Mesenchymal stem cell (in vitro differentiated cells and primary cell): ENCODE measurements around the gene CDC73.

Source experiments
- DNase-seq: peaks from one replicate; pipeline ENCODE4 v3.0.0-alpha.2; 2013
- H2AFZ ChIP-seq: one replicate; pipeline ENCODE4 v1.6.1; 2013; ENCODE audit warnings: low read depth, mild to moderate bottlenecking, control low read depth, inconsistent platforms, low read length, moderate library complexity
- H2AK5ac ChIP-seq: 2 replicates; pipeline ENCODE4 v1.6.1; 2013; ENCODE audit warnings: low read length, moderate library complexity, mild to moderate bottlenecking, inconsistent platforms; ENCODE audit not compliant: severe bottlenecking
- H2BK120ac ChIP-seq: one replicate; pipeline ENCODE4 v1.6.1; 2013; ENCODE audit warnings: low read depth, mild to moderate bottlenecking, inconsistent platforms, low read length, moderate library complexity
- H2BK12ac ChIP-seq, 2 experiments: one replicate each; pipeline ENCODE4 v1.6.1; 2013; ENCODE audit warnings: inconsistent platforms in 2 of 2, low read length in 2 of 2, mild to moderate bottlenecking in 2 of 2, moderate library complexity in 2 of 2, control low read depth in 1 of 2
- H2BK15ac ChIP-seq: one replicate; pipeline ENCODE4 v1.6.1; 2013; ENCODE audit warnings: mild to moderate bottlenecking, low read depth, inconsistent platforms; ENCODE audit not compliant: poor library complexity, severe bottlenecking
- H2BK5ac ChIP-seq: 2 replicates; pipeline ENCODE4 v1.6.1; 2013; ENCODE audit warnings: low read depth, mild to moderate bottlenecking, low read length, control low read depth, inconsistent platforms; ENCODE audit not compliant: poor library complexity, severe bottlenecking
- H3K14ac ChIP-seq, 2 experiments: one replicate each; pipeline ENCODE4 v1.6.1; 2013; ENCODE audit warnings: inconsistent platforms in 2 of 2, low read length in 2 of 2, control low read depth in 1 of 2, mild to moderate bottlenecking in 1 of 2, moderate library complexity in 1 of 2
- H3K18ac ChIP-seq, 2 experiments: one replicate each; pipeline ENCODE4 v1.6.1; 2013; ENCODE audit warnings: inconsistent platforms in 2 of 2, low read length in 2 of 2, control low read depth in 1 of 2, low read depth in 1 of 2, mild to moderate bottlenecking in 1 of 2
- H3K23ac ChIP-seq, 2 experiments: one replicate each; pipeline ENCODE4 v1.6.1; 2013; ENCODE audit warnings: inconsistent platforms in 2 of 2, low read length in 2 of 2, mild to moderate bottlenecking in 2 of 2, moderate library complexity in 2 of 2, control low read depth in 1 of 2
- H3K27ac ChIP-seq: 2 replicates; pipeline ENCODE4 v1.5.1; 2013; ENCODE audit warnings: mild to moderate bottlenecking, moderate library complexity, low read length, control low read depth, inconsistent platforms; ENCODE audit not compliant: poor library complexity, severe bottlenecking
- H3K27me3 ChIP-seq, 2 experiments: 2 replicates each; pipeline versions ENCODE4 v1.6.1 to v1.7.0; 2013; ENCODE audit warnings: low read length in 2 of 2, mild to moderate bottlenecking in 2 of 2, moderate library complexity in 2 of 2, control low read depth in 1 of 2, inconsistent platforms in 1 of 2; ENCODE audit not compliant: control insufficient read depth in 1 of 2, insufficient read depth in 1 of 2
- H3K36me3 ChIP-seq, 2 experiments: 2 replicates each; pipeline versions ENCODE4 v1.6.1 to v1.7.0; 2013; ENCODE audit warnings: low read length in 2 of 2, control low read depth in 1 of 2, inconsistent platforms in 1 of 2, low read depth in 1 of 2, mild to moderate bottlenecking in 1 of 2; ENCODE audit not compliant: insufficient read depth in 2 of 2, control insufficient read depth in 1 of 2
- H3K4ac ChIP-seq, 2 experiments: one replicate each; pipeline ENCODE4 v1.6.1; 2013; ENCODE audit warnings: inconsistent platforms in 2 of 2, low read length in 2 of 2, mild to moderate bottlenecking in 2 of 2, moderate library complexity in 2 of 2, control low read depth in 1 of 2, low read depth in 1 of 2
- H3K4me1 ChIP-seq: 2 replicates; pipeline ENCODE4 v1.6.1; 2013; ENCODE audit warnings: low read depth, low read length, control low read depth; ENCODE audit not compliant: control insufficient read depth, insufficient read depth
- H3K4me2 ChIP-seq: 2 replicates; pipeline ENCODE4 v1.6.1; 2013; ENCODE audit warnings: low read length, mild to moderate bottlenecking, inconsistent platforms; ENCODE audit not compliant: poor library complexity, severe bottlenecking
- H3K4me3 ChIP-seq, 2 experiments: 2 replicates each; pipeline versions ENCODE4 v1.5.1 to v1.7.0; 2013; ENCODE audit warnings: low read length in 2 of 2, mild to moderate bottlenecking in 2 of 2, control low read depth in 1 of 2, low read depth in 1 of 2; ENCODE audit not compliant: insufficient read depth in 1 of 2
- H3K79me1 ChIP-seq: replicated peaks from 2 replicates; pipeline ENCODE4 v1.6.1; 2013; ENCODE audit warnings: mild to moderate bottlenecking, control low read depth, low read length, inconsistent platforms; ENCODE audit not compliant: poor library complexity, severe bottlenecking
- H3K9ac ChIP-seq: 2 replicates; pipeline ENCODE4 v1.7.0; 2013; ENCODE audit warnings: mild to moderate bottlenecking, low read length, moderate library complexity
- H3K9me3 ChIP-seq: 2 replicates; pipeline ENCODE4 v1.7.0; 2013; ENCODE audit warnings: mild to moderate bottlenecking, low read length; ENCODE audit not compliant: control insufficient read depth
- H4K8ac ChIP-seq: one replicate; pipeline ENCODE4 v1.6.1; 2013; ENCODE audit warnings: inconsistent platforms, mild to moderate bottlenecking, low read length, moderate library complexity
- H4K91ac ChIP-seq: one replicate; pipeline ENCODE4 v1.6.1; 2013; ENCODE audit warnings: mild to moderate bottlenecking, low read length, inconsistent platforms
- WGBS: methylation state at CpG from one replicate; pipeline ENCODE4 v1.1.7; 2013; ENCODE audit warnings: mixed read lengths; 5-methylcytosine and 5-hydroxymethylcytosine counted together

CDC73 gene

GRCh38 chr1:193085263-193085662, 36.6 kb upstream of the CDC73 start:
- H3K79me1 ChIP-seq: peaks cover 9% of the 10 kb centered on the region
- no peak for DNase-seq
- H4K91ac ChIP-seq: no peak overlapping the region
- no peak overlapping the region for H2BK5ac ChIP-seq
- no peak overlapping the region for H3K23ac ChIP-seq
- no peak overlapping the region for H2BK12ac ChIP-seq
- H2AFZ ChIP-seq: no peak overlapping the region
- no peak overlapping the region for H2BK15ac ChIP-seq
- no peak overlapping the region for H4K8ac ChIP-seq
- H3K4me1 ChIP-seq: no peaks in the 10 kb centered on the region
- H3K4me2 ChIP-seq: no peak overlapping the region
- H2BK120ac ChIP-seq: no peak overlapping the region
- no peak overlapping the region for H3K14ac ChIP-seq
- H2AK5ac ChIP-seq: no peak overlapping the region
- no peak overlapping the region for H3K27ac ChIP-seq
- H3K9me3 ChIP-seq: no peaks in the 10 kb centered on the region
- H3K4me3 ChIP-seq: no peak overlapping the region
- H3K9ac ChIP-seq: no peak overlapping the region
- H3K27me3 ChIP-seq: no peaks in the 10 kb centered on the region
- H3K36me3 ChIP-seq: peaks cover 4 to 79% of the 10 kb centered on the region in 2 experiments
- no CpG with 5 or more reads among the region's 1 CpG for WGBS
- no peak overlapping the region for H3K4ac ChIP-seq
- H3K18ac ChIP-seq: no peak overlapping the region

- no peak overlapping the region for H3K4me2 ChIP-seq
- H3K27me3 ChIP-seq: no peaks in the 10 kb centered on the region
- H3K23ac ChIP-seq: no peak overlapping the region
- H3K4me3 ChIP-seq: no peak overlapping the region
- no peak overlapping the region for H2AK5ac ChIP-seq
- H3K4ac ChIP-seq: no peak overlapping the region
- H3K36me3 ChIP-seq: peaks cover 4 to 79% of the 10 kb centered on the region in 2 experiments
- H3K27ac ChIP-seq: no peak overlapping the region
- no peaks in the 10 kb centered on the region for H3K9me3 ChIP-seq
- no peak overlapping the region for H4K8ac ChIP-seq
- no peak overlapping the region for H2BK120ac ChIP-seq
- no peaks in the 10 kb centered on the region for H3K4me1 ChIP-seq
- H2BK5ac ChIP-seq: no peak overlapping the region
- H2BK12ac ChIP-seq: no peak overlapping the region
- no peak overlapping the region for H2AFZ ChIP-seq
- peaks cover 9% of the 10 kb centered on the region for H3K79me1 ChIP-seq
- no peak for DNase-seq
- no peak overlapping the region for H3K9ac ChIP-seq
- H3K14ac ChIP-seq: no peak overlapping the region
- no peak overlapping the region for H2BK15ac ChIP-seq
- H3K18ac ChIP-seq: no peak overlapping the region
- no CpG with 5 or more reads among the region's 3 CpGs for WGBS
- no peak overlapping the region for H4K91ac ChIP-seq
Measured at GRCh38 chr1:193086342-193086741, 35.5 kb upstream of the CDC73 start.

GRCh38 chr1:193087893-193088292, 33.9 kb upstream of the CDC73 start:
- Histone ChIP-seq H2BK12ac (no peak overlapping the region), H3K14ac (no peak overlapping the region), H3K4me2 (no peak overlapping the region), H4K8ac (no peak overlapping the region), H4K91ac (no peak overlapping the region), H3K9ac (no peak overlapping the region), H2AK5ac (no peak overlapping the region), H3K36me3 (peaks cover under 1 to 79% of the 10 kb centered on the region in 2 experiments), H2BK5ac (no peak overlapping the region), H3K9me3 (no peaks in the 10 kb centered on the region), H3K23ac (no peak overlapping the region), H2BK120ac (no peak overlapping the region), H3K27ac (no peak overlapping the region), H3K18ac (no peak overlapping the region), H3K4ac (no peak overlapping the region), H2AFZ (no peak overlapping the region), H3K27me3 (no peaks in the 10 kb centered on the region), H3K79me1 (peaks cover 6% of the 10 kb centered on the region), H3K4me1 (no peaks in the 10 kb centered on the region), H3K4me3 (no peak overlapping the region), H2BK15ac (no peak overlapping the region)
- 70% methylated on average over 1 of the region's 3 CpGs for whole genome bisulfite sequencing
- no peak for DNase-seq

- WGBS: no CpG with 5 or more reads among the region's 1 CpG
- no peak overlapping the region for H3K4ac ChIP-seq
Measured at GRCh38 chr1:193090865-193091264, 31.0 kb upstream of the CDC73 start.

More at GRCh38 chr1:193090865-193091264, 31.0 kb upstream of the CDC73 start:
- Histone ChIP-seq H3K79me1 (peaks cover 5% of the 10 kb centered on the region), H3K4me3 (no peak overlapping the region), H3K36me3 (peaks cover 9 to 77% of the 10 kb centered on the region in 2 experiments), H2AK5ac (no peak overlapping the region), H3K4me2 (no peak overlapping the region), H3K14ac (no peak overlapping the region), H3K27me3 (no peaks in the 10 kb centered on the region), H2AFZ (no peak overlapping the region), H3K23ac (no peak overlapping the region), H3K9me3 (no peaks in the 10 kb centered on the region), H2BK120ac (no peak overlapping the region), H3K27ac (no peak overlapping the region), H2BK15ac (no peak overlapping the region), H3K4me1 (no peaks in the 10 kb centered on the region), H2BK5ac (no peak overlapping the region), H2BK12ac (no peak overlapping the region), H4K8ac (no peak overlapping the region), H3K18ac (no peak overlapping the region), H3K9ac (no peak overlapping the region), H4K91ac (no peak overlapping the region)
- no peak for DNase-seq
